H1 (cell line): ENCODE results near the gene RMND1. TPM values are rescaled to one million over a fixed set of nuclear protein-coding genes. Genes with fewer than 3 reads are reported as not detected.

Source experiments
- CTCF ChIA-PET: fragments of 300-600 bp; sonication (Branson Sonifier 250); formaldehyde crosslinking; loops from one replicate; lab custom pipeline; 2021; ENCODE audit not compliant: partially characterized antibody; lab: Charles Lee
- POLR2A ChIA-PET: fragments of 300-600 bp; sonication (Branson Sonifier 250); formaldehyde crosslinking; loops from one replicate; lab custom pipeline; 2021; ENCODE audit warnings: inconsistent platforms; ENCODE audit not compliant: partially characterized antibody; lab: Charles Lee
- DNase-seq, 2 experiments: peaks; one replicate each; pipeline versions ENCODE4 v3.0.0 to v3.0.0-alpha.2; 2010 to 2022; ENCODE audit warnings: low spot score in 2 of 2, low read depth in 1 of 2, mixed read lengths in 1 of 2
- FAIRE-seq: peaks from 2 replicates; lab custom pipeline; 2011; peaks lifted over from hg19 to GRCh38; lab: Jason Lieb, UNC
- H2AFZ ChIP-seq: 2 replicates; pipeline ENCODE4 v1.8.1; 2012; ENCODE audit warnings: low read length, inconsistent platforms
- H2AK5ac ChIP-seq: 2 replicates; pipeline ENCODE4 v1.6.1; 2013; ENCODE audit warnings: low read depth, low read length
- H2BK120ac ChIP-seq: replicated peaks from 2 replicates; pipeline ENCODE3; 2013; ENCODE audit warnings: low read depth, low read length, inconsistent platforms
- H2BK12ac ChIP-seq: 2 replicates; pipeline ENCODE4 v1.6.1; 2013; ENCODE audit warnings: low read depth, low read length
- H2BK15ac ChIP-seq: 2 replicates; pipeline ENCODE4 v1.6.1; 2013; ENCODE audit warnings: low read length
- H2BK20ac ChIP-seq: 2 replicates; pipeline ENCODE4 v1.6.1; 2013; ENCODE audit warnings: low read length
- H2BK5ac ChIP-seq: 2 replicates; pipeline ENCODE4 v1.6.1; 2013; ENCODE audit warnings: low read depth, low read length
- H3K14ac ChIP-seq: 2 replicates; pipeline ENCODE4 v1.6.1; 2013; ENCODE audit warnings: inconsistent platforms; ENCODE audit not compliant: insufficient read length
- H3K18ac ChIP-seq: 2 replicates; pipeline ENCODE4 v1.6.1; 2013; ENCODE audit warnings: low read length; ENCODE audit errors: extremely low read depth
- H3K23ac ChIP-seq: 2 replicates; pipeline ENCODE4 v1.6.1; 2013; ENCODE audit warnings: inconsistent platforms; ENCODE audit not compliant: insufficient read length
- H3K23me2 ChIP-seq: 2 replicates; pipeline ENCODE4 v1.6.1; 2013; ENCODE audit warnings: low read depth, low read length
- H3K27ac ChIP-seq: 2 replicates; pipeline ENCODE4 v1.6.1; 2011; ENCODE audit warnings: low read depth, low read length, inconsistent platforms
- H3K27me3 ChIP-seq, 4 experiments: replicated peaks in 1 of 4; 1 replicate in 1 of 4; 2 replicates in 3 of 4; pipeline versions ENCODE4 v1.6.1 to v1.8.1; 2011 to 2013; ENCODE audit warnings: low read length in 3 of 4, mild to moderate bottlenecking in 3 of 4, inconsistent platforms in 2 of 4, mixed read lengths in 2 of 4, moderate library complexity in 1 of 4; ENCODE audit not compliant: control insufficient read depth in 3 of 4, insufficient read depth in 3 of 4; ENCODE audit errors: extremely low read depth in 1 of 4
- H3K36me3 ChIP-seq, 4 experiments: 2 replicates each; pipeline versions ENCODE4 v1.6.1 to v1.8.1; 2011 to 2013; ENCODE audit warnings: mild to moderate bottlenecking in 4 of 4, low read length in 3 of 4, moderate library complexity in 2 of 4, control low read depth in 1 of 4, inconsistent platforms in 1 of 4; ENCODE audit not compliant: insufficient read depth in 4 of 4, control insufficient read depth in 2 of 4
- H3K4ac ChIP-seq: replicated peaks from 2 replicates; pipeline ENCODE3; 2013; ENCODE audit warnings: low read length, low read depth, mixed read lengths, inconsistent platforms; ENCODE audit not compliant: insufficient read length
- H3K4me1 ChIP-seq, 4 experiments: replicated peaks in 1 of 4; 1 replicate in 1 of 4; 2 replicates in 3 of 4; pipeline versions ENCODE4 v1.6.1 to v1.8.1; 2011 to 2013; ENCODE audit warnings: low read length in 3 of 4, inconsistent platforms in 2 of 4, mixed read lengths in 1 of 4; ENCODE audit not compliant: insufficient read depth in 4 of 4, control insufficient read depth in 3 of 4
- H3K4me2 ChIP-seq, 2 experiments: 2 replicates each; pipeline versions ENCODE4 v1.6.1 to v1.8.1; 2011 to 2013; ENCODE audit warnings: low read depth in 2 of 2, low read length in 2 of 2, control low read depth in 1 of 2, inconsistent platforms in 1 of 2, mild to moderate bottlenecking in 1 of 2; ENCODE audit not compliant: insufficient read depth in 1 of 2
- H3K4me3 ChIP-seq, 4 experiments: fragments of 200-600, 300-600 bp in 1 of 4; sonication (generic), shearing (Covaris generic), sonication (Bioruptor Twin) in 1 of 4; 2 replicates each; pipeline versions ENCODE4 v1.5.1 to v1.8.1; 2011 to 2016; ENCODE audit warnings: low read length in 4 of 4, low read depth in 3 of 4, control low read depth in 2 of 4, inconsistent platforms in 2 of 4, mild to moderate bottlenecking in 2 of 4, mixed read lengths in 1 of 4, moderate library complexity in 1 of 4; ENCODE audit not compliant: insufficient read depth in 2 of 4; ENCODE audit errors: extremely low read depth in 1 of 4
- H3K56ac ChIP-seq: replicated peaks from 2 replicates; pipeline ENCODE3; 2013; ENCODE audit warnings: low read depth, mild to moderate bottlenecking, mixed read lengths, low read length, inconsistent platforms; ENCODE audit not compliant: insufficient read length
- H3K79me1 ChIP-seq: 2 replicates; pipeline ENCODE4 v1.6.1; 2013; ENCODE audit warnings: low read depth, low read length, control low read depth
- H3K79me2 ChIP-seq, 2 experiments: 2 replicates each; pipeline versions ENCODE4 v1.6.1 to v1.8.1; 2012 to 2013; ENCODE audit warnings: low read length in 2 of 2, mild to moderate bottlenecking in 2 of 2, inconsistent platforms in 1 of 2; ENCODE audit not compliant: insufficient read depth in 2 of 2, control insufficient read depth in 1 of 2
- H3K9ac ChIP-seq, 4 experiments: replicated peaks in 1 of 4; 1 replicate in 1 of 4; 2 replicates in 3 of 4; pipeline versions ENCODE4 v1.6.1 to v1.8.1; 2011 to 2013; ENCODE audit warnings: low read depth in 3 of 4, low read length in 3 of 4, control low read depth in 2 of 4, mild to moderate bottlenecking in 2 of 4, moderate library complexity in 2 of 4, inconsistent platforms in 1 of 4; ENCODE audit errors: extremely low read depth in 1 of 4
- H3K9me3 ChIP-seq, 2 experiments: 2 replicates each; pipeline versions ENCODE4 v1.6.1 to v1.8.1; 2012 to 2013; ENCODE audit warnings: mild to moderate bottlenecking in 2 of 2, moderate library complexity in 2 of 2, control low read depth in 1 of 2, inconsistent platforms in 1 of 2, low read depth in 1 of 2, low read length in 1 of 2, mixed read lengths in 1 of 2; ENCODE audit not compliant: insufficient read depth in 2 of 2
- H4K20me1 ChIP-seq, 2 experiments: replicated peaks in 1 of 2; 2 replicates each; pipeline versions ENCODE3 to v1.8.1; 2011 to 2013; ENCODE audit warnings: inconsistent platforms in 2 of 2, low read length in 2 of 2, mild to moderate bottlenecking in 1 of 2; ENCODE audit not compliant: insufficient read depth in 2 of 2, control insufficient read depth in 1 of 2
- H4K5ac ChIP-seq: 2 replicates; pipeline ENCODE4 v1.6.1; 2013; ENCODE audit warnings: low read length, low read depth, mixed read lengths, inconsistent platforms; ENCODE audit not compliant: insufficient read length
- H4K8ac ChIP-seq: 2 replicates; pipeline ENCODE4 v1.8.0; 2013; ENCODE audit warnings: mild to moderate bottlenecking, moderate library complexity, low read length, inconsistent platforms; ENCODE audit not compliant: insufficient read depth; ENCODE audit errors: extremely low read depth
- H4K91ac ChIP-seq: replicated peaks from 2 replicates; pipeline ENCODE3; 2013; ENCODE audit warnings: low read length, mixed read lengths, inconsistent platforms; ENCODE audit not compliant: insufficient read length
- CHD2 ChIP-seq: IDR thresholded peaks from 2 replicates; pipeline ENCODE4 v1.6.1; 2012; ENCODE audit warnings: low read length, improper control_type of control experiment
- GTF2F1 ChIP-seq: IDR thresholded peaks from 2 replicates; pipeline ENCODE4 v1.6.1; 2012; ENCODE audit warnings: low read depth, low read length, improper control_type of control experiment, borderline replicate concordance
- HDAC6 ChIP-seq: IDR thresholded peaks from one replicate; pipeline ENCODE4 v1.7.1; 2012; ENCODE audit warnings: low read depth, mild to moderate bottlenecking, inconsistent platforms, low read length, moderate library complexity
- POLR2AphosphoS5 ChIP-seq: IDR thresholded peaks from 2 replicates; pipeline ENCODE4 v1.6.1; 2011; ENCODE audit warnings: low read depth, low read length
- polyA plus RNA-seq, 7 experiments: library from polyadenylated mRNA; depleted of rRNA in 3 of 7; stranded (reverse) in 5 of 7; unstranded in 2 of 7; fragments of >200 nt in 5 of 7; fragments of 200-250 nt in 2 of 7; gene quantifications; 1 replicate in 5 of 7; 2 replicates in 1 of 7; 4 replicates in 1 of 7; pipeline versions ENCODE4 v1.2.1 to v1.2.3, GENCODE V29; 2011 to 2013; ENCODE audit warnings: missing spikeins in 2 of 7, mixed read lengths in 2 of 7
- total RNA-seq: library from RNA; stranded (reverse); fragmentation: NEBNext Ultra II Directional; extraction: Animal tissue kit (Norgen Biotek cat#: 25700); gene quantifications from 2 replicates; pipeline ENCODE4 v1.2.1, GENCODE V29; 2021

RMND1 gene
- total and polyA plus RNA-seq, 2 of the 8 experiments (the other 6 are each of a cell fraction or from before 2014, with no cell fraction given) = 7.3 to 21.9 TPM

- Histone ChIP-seq H3K27ac (no peak overlapping the region), H2BK5ac (no peak overlapping the region), H2BK12ac (no peak overlapping the region), H3K79me2 (no peaks in the 10 kb centered on the region), H2BK120ac (no peak overlapping the region), H4K20me1 (no peaks in the 10 kb centered on the region), H2BK15ac (no peak overlapping the region), H2BK20ac (no peak overlapping the region), H3K79me1 (no peaks in the 10 kb centered on the region), H3K23ac (no peak overlapping the region), H3K36me3 (no peaks in the 10 kb centered on the region), H3K14ac (no peak overlapping the region), H3K4ac (no peak overlapping the region), H3K27me3 (no peaks in the 10 kb centered on the region), H3K4me3 (no peak overlapping the region), H3K4me2 (no peak overlapping the region), H3K9me3 (no peaks in the 10 kb centered on the region), H3K4me1 (no peaks in the 10 kb centered on the region), H3K18ac (no peak overlapping the region), H2AFZ (no peak overlapping the region), H4K91ac (no peak overlapping the region), H4K8ac (no peak overlapping the region), H3K56ac (no peak overlapping the region), H3K23me2 (no peaks in the 10 kb centered on the region), H3K9ac (no peak overlapping the region), H2AK5ac (no peak overlapping the region), H4K5ac (no peak overlapping the region)
- DNase-seq (no peak), FAIRE-seq (no peak)
- ChIA-PET CTCF (interaction anchor here (0.6 kb wide), 1 partner anchor 560 kb away, joined by 3 read pairs; no protein-coding TSS in a partner anchor), POLR2A (no interaction called here)
- no peak for TF ChIP-seq POLR2AphosphoS5
- TF ChIP-seq CHD2 = no peak
- no peak for TF ChIP-seq GTF2F1
- no peak for TF ChIP-seq HDAC6
These were observed 32.1 kb upstream of the RMND1 start for GRCh38 chr6:151483994-151484393.
